SIG-M5 (cell line): Measurements from ENCODE around the gene BABAM2.
A peak's percentile ranks its signal among the peaks of the same experiment; 100 is the strongest.
"Not testable (repeated sequence)": the region's sequence is repeated elsewhere in the genome, so short reads cannot be mapped to it uniquely, and the experiment has no call there.

Experiments used
- DNase-seq: peaks from one replicate; lab custom pipeline; 2025; lab: John Stamatoyannopoulos, UW

Gene BABAM2

DNA sequence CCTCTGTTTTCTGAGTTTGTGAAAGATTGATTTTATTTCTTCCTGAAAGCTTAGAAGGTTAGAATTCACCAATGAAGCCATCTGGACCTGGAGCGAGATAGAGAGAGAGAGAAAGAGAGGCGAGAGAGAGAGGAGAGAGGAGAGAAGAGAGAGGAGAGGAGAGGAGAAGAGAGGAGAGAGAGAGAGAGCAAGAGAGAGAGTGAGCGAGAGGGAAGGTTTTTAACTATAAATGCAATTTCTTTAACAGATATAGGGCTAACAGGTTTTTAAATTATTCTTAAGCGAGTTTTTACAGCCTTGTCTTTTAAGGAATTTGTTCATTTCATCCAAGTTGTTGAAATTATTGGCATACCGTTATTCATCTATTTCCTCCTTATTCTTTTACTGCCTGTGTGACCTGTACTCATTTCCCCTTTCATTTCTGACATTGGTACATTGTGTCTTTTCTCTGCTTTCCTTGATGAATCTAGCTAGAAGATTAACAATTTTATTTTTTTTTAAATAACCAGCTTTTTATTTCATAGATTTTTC is 56.1 kb downstream of the BABAM2 start:
- no peak for DNase-seq

DNA sequence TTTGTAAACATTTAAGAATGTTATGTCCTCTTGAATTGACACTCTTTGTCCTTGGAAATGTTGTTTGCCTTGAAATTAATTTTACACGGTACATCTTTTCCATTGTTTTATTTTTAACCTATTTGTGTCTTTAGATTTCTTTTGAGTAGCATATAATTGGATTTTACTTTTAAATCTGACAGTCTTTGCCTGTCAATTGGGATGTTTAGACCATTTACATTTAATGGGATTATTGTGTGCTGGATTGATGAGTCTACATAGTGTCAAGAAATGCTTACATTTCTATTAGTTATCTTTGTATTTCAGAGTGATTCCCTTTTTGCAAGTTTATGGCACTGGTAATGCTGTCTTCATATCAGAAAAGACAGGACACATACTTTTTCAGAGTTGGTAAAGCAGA is 61.5 kb downstream of the BABAM2 start:
- DNase-seq = no peak

GRCh38 chr2:27953077-27953476 is 62.5 kb downstream of the BABAM2 start:
- no peak for DNase-seq

- DNase-seq = no peak
Measured at GRCh38 chr2:27954221-27954673, 63.7 kb downstream of the BABAM2 start.

DNA sequence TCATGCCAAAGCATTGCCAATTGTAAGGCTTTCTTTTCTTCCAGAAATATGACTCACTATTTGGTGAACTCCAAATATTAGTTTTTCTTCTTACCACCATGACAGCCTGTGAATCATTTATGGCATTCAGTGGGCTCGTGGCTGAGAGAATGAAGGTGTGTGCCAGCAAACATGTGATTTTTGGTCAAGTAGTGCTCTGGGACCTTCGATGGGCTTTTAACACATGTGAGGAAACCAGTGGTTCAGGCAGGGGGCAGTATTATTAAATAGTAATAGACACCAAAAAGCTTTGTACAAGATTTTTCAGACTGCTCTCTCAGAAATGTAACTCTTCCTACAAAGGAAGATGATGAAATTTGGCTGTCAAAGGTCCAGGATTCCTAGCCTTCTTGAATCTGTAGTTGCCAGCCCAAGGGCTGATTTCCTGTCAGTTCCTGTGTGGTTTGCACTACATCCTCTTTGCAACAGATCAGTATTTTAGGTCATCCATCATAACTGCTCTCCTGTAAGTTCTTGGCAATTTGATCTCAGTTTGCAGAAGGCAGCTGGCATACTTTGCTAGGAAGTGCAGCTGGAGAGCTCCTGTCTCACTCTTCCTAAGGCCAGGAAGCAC is 64.3 kb downstream of the BABAM2 start:
- DNase-seq = peak; percentile 87

- DNase-seq = no peak
Measured at GRCh38 chr2:27955384-27956161, 65.0 kb downstream of the BABAM2 start.

- DNase-seq = peak; percentile 72
Measured at GRCh38 chr2:27956888-27957287, 66.4 kb downstream of the BABAM2 start.

DNA sequence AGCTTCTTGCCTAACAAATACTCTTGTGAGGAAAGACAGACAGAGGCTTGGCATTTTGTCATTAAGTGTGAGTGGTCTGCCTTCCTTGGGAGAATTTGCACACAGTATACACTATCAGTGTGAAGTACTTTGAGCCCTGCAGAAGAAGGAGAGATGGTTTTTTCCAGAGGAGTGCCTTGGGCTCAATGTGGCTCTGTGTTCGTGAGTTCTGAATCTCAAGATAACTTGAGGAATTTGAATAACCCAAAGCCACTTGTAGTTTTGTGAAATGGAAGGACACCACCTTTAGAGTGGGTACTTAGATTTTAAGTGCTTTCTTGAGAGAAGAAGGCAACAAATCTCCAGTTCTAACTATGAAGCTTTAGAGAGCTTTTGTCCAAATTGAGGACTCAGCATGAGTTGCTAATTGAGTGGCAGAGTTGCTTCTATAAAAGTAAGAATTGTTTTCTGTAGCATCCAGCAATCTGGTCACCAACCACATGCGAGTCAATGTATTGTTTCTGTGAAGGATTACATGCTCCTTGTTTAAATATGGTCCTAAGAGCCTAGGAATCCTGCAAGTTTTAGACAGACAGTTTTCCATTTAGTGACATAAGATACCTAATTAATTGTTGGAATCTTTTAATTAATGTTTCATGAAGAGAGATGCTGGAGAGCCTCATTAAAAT is 68.3 kb downstream of the BABAM2 start:
- no peak for DNase-seq

DNA sequence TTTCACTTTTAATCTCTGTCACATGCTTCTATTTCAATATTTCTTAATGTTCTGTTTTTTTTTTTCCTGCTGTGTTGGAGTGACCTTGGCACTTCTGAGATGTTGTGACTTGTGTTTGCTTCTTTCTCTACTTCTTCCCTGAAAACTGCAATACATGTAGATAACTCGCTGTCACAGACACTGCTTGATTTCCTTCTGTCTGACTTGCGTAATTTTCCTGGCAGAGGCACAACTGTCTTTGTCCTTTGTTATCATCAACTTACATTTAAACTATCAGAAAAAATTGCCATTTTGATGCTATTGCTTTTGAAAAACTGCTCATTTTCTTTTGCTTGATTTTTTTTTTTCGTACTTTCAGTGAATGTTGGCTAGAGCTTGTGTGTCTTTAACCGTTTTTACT is 69.0 kb downstream of the BABAM2 start:
- peak; percentile 59 for DNase-seq

DNA sequence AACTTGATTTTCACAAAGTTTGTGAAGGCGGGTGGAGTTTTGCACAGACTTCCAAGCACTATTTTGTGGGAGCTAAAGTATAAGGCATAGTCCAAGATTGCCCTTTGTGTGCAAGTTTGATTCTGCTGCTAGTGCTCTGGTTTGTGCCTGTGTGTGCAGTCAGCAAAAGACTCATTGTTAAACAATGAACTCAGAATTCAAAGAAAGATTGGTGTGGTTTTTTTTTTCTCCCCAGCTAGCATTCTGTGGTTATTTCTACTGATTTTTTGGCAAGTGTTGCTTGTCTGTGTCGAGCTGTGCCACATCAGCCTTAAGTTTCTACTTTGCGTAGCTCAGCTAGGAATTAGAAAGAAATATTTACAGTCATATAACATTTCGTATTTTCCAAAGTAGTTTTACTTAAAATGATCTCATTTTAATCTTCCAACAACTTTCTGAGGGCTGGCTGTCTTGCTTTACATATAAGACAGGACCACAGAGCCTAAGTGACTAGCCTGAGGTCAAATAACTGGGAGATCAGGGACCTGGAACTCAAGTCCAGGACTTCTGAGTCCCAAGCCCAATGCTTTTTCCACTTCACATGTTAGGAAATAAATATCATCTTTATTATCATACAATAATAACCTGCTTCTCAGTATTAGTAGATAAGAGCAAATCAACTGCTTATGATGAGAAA is 69.8 kb downstream of the BABAM2 start:
- no peak for DNase-seq

- DNase-seq = no peak
Measured at GRCh38 chr2:27962006-27962405, 71.5 kb downstream of the BABAM2 start.

GRCh38 chr2:27963472-27963871 is 72.9 kb downstream of the BABAM2 start:
- no peak for DNase-seq

- DNase-seq = no peak
Measured at GRCh38 chr2:27964067-27964466, 73.5 kb downstream of the BABAM2 start.

GRCh38 chr2:27965841-27966240 is 75.3 kb downstream of the BABAM2 start:
- no peak for DNase-seq

GRCh38 chr2:27966466-27966865 is 75.9 kb downstream of the BABAM2 start:
- no peak for DNase-seq

DNA sequence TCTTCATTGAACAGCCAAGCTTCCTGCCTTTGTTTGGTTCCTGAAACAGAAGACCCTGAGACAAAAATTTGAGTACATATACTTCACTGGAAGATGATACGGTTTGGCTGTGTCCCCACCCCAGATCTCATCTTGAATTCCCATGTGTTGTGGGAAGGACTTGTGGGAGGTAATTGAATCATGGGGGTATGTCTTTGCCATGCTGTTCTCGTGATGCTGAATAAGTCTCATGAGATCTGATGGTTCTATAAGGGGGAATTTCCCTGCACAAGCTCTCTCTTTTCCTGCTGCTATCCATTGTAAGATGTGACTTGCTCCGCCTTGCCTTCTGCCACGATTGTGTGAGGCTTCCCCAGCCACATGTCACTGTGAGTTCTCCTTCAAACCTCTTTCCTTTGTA is 76.5 kb downstream of the BABAM2 start:
- no peak for DNase-seq

- not testable (repeated sequence) for DNase-seq
Measured at GRCh38 chr2:27968045-27968444, 77.5 kb downstream of the BABAM2 start.

GRCh38 chr2:27968957-27969356 is 78.4 kb downstream of the BABAM2 start:
- not testable (repeated sequence) for DNase-seq

DNA sequence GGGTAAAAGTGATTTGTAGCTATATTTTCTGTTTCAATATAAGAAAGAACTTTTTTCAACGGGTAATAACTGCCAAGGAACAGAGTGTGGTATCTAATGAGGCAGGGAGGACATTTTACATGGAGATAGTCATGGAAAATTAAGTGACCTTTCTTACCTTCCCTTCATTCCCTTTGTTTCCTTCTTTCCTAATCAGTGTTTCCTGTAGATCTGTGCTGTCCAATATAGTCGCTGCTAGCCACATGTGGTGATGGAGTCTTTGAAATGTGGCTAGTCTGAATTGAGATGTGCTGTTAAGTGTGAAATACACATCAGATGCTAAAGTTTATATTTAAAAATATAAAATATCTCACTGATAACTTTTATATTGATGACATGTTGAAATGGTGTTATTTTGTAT is 81.8 kb downstream of the BABAM2 start:
- DNase-seq = no peak

DNA sequence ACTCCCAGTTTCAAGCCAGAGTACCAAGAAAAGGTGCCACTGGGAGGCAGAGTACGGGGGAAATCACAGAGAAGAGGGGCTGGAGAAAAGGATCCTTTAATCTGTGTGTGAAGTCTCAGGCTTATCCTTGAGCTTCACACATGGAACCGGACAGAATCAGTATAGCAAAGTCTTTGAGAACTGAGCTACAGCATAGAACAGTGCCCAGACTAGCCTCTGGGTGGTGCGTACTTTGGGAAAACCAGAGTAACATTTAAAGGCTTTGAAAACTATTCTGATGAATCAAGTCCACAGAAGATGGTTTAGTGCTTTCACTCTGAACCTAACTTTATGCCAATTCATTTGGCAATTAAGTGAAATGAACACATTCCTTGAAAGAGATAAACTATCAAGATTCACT is 83.1 kb downstream of the BABAM2 start:
- DNase-seq = no peak

DNA sequence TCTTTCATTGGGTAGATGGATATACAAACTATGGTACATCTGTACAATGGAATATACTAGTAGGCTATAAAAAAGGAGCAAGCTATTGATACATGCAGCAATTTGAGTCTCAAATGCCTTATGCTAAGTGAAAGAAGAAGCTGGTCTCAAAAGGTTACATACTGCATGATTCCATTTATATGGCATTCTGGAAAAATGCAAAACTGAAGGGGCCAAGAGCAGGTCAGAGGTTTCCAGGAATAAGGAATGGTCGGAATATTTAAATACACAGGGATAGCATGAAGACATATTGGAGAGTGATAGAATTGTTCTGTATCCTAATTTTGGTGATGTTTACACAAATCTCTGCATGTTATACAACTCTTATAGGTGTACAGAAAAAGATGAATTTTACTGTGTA is 85.8 kb downstream of the BABAM2 start:
- DNase-seq = no peak

DNA sequence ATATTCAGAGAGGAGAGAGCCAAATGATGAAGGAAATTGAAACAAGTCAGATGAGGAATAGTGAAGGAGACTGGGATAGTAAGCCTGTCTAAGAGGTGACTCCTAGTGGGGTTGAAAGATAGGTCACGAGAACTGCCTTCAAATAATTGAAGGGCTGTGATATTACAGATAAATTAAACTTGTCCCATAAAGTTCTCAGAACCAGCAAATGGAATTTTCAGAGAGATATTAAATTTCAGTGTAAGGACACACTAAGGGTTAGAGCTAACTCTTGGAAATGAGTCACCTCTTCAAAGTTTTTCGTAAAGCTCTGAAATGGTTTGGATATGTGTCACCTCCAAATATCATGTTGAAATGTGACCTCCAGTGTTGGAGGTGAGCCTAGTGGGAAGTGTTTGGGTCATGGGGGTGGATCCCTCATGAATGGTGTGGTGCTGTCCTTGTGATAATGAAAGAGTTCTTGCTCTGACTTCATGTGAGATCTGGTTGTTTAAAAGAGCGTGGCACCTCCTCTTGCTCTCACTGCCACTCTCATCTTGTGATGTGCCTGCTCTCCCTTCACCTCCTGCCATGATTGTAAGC is 87.3 kb downstream of the BABAM2 start:
- no peak for DNase-seq
